ENCODE measurements around the gene ETFBKMT.

- TF ChIP-seq FOXM1 (IDR thresholded peaks at IDR 0.05; ENCODE audit: borderline replicate concordance) (no peak), TARDBP (IDR thresholded peaks at IDR 0.05) (no peak), BHLHE40 (IDR thresholded peaks at IDR 0.05; ENCODE audit: borderline replicate concordance) (no peak), HDGF (IDR thresholded peaks at IDR 0.05; ENCODE audit: borderline replicate concordance) (no peak), SP1 (IDR thresholded peaks at IDR 0.05) (no peak), CTBP1 (IDR thresholded peaks at IDR 0.05; ENCODE audit: borderline replicate concordance) (no peak)
Observed at GRCh38 chr12:31626270-31626995, 33.1 kb upstream of the ETFBKMT start.
